GM21447 (cell line): Measurements from ENCODE around the gene COL27A1.
"Not testable (repeated sequence)": the region's sequence is repeated elsewhere in the genome, so short reads cannot be mapped to it uniquely, and the experiment has no call there.

Experiments
- ATAC-seq: cut with Tn5 transposase; IDR thresholded peaks from one replicate; pipeline ENCODE4 v1.9.1; 2021; ENCODE audit not compliant: unreplicated experiment

Gene COL27A1

GRCh38 chr9:114180696-114181606 is 25.6 kb downstream of the COL27A1 start:
- ATAC-seq = no peak

- no peak for ATAC-seq
Observed at GRCh38 chr9:114181607-114182409, 26.5 kb downstream of the COL27A1 start.

DNA sequence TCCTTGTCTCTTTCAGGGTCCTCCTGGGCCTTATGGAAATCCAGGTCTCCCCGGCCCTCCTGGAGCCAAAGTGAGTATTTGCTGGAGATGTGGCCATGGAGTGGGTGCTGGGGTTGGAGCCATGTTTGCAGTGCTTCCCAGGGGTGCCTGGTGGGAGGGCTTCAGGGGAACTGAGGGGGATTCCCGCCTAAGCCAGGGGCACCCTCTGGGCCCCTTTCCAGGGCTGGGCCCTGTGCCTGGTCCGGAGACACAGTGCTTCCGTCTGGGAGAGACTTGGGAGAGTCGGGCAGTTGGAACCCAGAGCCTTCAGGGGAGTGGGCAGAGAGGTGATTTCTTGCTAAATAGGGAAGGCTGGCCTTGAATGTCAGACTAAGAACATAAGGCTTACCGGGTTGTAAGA is 27.7 kb downstream of the COL27A1 start:
- ATAC-seq = no peak

GRCh38 chr9:114184071-114184470 is 28.7 kb downstream of the COL27A1 start:
- ATAC-seq = no peak

DNA sequence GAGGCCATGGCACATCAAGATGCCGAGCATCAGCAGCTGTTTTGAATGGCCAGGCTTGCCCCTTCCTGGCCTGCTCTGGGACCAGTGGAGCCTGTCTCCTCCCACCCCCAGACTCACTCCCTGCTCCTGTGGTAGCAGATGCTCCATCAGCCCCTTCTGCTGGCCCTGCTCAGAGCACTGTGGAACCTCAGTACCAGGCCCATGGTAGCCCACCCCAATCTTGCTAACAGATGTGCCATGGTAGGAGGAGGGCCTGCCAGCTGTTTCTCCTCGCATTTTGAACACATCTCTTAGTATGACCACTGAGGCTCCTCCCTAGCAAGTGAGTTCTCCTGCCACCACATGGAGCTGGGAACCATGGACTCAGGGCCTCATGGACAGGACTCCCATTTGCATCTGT is 29.5 kb downstream of the COL27A1 start:
- ATAC-seq = no peak

GRCh38 chr9:114185570-114186490 is 30.5 kb downstream of the COL27A1 start:
- no peak for ATAC-seq

- ATAC-seq = no peak
Observed at GRCh38 chr9:114186605-114187289, 31.4 kb downstream of the COL27A1 start.

DNA sequence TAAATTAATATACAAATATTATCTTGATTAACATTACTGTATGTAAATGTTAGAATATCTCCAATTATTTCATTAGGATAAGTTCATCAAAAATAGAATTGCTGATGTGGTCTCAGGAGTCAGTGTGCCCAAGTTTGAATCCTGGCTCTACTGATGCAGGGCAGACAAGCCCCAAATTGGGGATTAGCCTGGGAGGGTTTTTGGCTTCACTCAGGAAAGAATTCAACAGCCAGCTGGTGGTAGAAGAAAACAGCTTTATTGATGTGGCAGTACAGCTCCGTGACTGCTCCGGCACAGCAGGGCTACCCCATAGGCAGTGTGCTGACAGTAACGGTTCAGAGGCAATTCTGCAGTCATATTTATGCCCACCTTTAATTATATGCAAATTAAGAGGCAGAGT is 32.5 kb downstream of the COL27A1 start:
- no peak for ATAC-seq

DNA sequence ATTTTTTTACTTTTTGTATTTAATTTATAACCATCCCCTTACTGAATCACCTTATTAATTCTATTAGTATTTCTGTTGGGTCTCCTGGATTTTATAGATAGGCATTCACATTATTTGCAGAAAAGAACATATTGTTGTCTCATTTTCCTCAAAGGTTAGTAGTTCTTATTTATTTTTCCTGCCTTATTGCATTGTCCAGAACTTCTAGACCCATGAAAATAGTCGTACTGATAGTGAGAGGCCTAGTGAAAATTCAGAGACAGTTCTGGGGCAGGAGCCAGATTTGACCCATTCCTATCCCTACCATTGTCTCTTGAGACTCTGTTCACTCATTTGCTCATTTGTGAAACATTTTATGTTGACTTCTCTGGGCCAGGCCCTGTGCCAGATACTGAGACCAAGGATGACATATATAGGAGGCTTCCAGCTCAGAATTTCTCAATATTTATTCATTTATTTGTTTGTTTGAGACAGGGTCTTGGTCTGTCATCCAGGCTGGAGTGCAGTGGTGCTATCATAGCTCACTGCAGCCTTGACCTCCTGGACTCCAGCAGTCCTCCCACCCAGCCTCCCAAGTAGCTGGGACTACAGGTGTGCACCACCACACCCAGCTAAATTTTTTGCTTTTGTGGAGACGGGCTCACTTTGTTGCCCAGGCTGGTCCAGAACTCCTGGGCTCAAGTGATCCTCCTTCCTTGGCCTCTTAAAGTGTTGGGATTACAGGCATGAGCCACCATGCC is 34.7 kb downstream of the COL27A1 start:
- ATAC-seq = no peak

DNA sequence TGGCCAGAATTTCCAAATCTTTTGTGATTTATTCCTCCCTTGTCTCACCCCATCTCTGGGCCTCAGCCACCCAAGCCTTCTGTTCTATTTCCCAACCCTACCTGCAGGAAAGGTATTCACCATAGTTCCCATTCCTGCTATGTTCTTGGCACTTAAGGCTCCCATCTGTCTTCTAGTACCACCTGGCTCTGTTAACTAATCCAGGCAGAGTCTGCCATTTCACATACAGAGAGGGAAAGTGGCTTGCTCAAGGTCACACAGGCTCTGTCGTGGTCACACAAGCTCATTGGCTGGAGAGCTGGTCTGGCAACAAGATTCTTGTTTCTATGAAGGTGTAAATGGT is 35.2 kb downstream of the COL27A1 start:
- ATAC-seq = no peak

DNA sequence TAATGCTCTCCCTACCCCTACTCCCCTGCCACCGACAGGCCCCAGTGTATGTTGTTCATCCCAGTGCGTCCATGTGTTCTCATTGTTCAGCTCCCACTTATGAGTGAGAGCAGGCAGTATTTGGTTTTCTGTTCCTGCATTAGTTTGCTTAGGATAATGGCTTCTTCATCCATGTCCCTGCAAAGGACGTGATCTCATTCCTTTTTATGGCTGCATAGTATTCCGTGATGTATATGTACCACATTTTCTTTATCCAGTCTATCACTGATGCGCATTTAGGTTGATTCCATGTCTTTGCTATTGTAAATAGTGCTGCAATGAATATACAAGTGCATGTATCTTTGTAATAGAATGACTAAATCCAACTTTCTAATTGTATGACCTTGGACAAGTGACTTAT is 36.1 kb downstream of the COL27A1 start:
- ATAC-seq = not testable (repeated sequence)

DNA sequence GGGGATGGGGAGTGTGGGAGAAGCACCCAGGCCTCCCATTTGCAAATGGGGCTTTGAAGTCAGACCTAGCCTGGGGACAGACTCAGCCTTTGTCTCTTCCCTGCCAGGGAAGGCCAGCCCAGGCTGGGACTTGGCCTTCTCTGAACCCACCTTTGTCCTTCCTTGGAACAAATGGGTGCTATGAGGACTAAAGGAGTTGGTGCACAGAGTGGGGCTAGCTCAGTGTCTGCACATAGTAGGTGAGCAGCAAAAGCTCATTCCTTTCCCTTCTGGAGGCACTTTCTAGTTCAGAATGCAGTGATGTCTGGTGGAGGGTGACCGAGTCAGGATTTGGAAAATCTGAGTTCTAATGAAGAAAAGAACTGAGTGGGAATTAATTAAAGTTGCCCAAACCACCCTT is 37.2 kb downstream of the COL27A1 start:
- ATAC-seq = no peak

DNA sequence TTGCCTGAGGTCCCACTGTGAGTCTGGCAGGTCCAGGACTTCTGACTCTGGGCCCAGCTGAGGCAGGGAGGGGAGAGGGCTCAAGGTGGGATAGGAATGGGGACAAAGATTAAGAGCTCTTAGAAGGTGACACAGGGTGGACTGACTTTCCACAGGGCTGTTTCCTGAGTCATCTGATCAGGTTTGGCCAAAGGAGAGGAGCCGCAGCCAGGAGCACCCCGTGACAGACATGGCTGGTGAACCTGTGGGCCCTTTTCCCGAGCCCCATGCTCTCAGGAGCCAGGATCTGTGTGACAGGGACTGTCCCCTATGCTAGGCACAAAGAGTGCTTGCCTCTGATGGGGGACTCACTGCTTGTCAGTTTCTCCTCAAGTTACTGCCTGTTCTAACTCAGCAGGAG is 37.8 kb downstream of the COL27A1 start:
- ATAC-seq = no peak

GRCh38 chr9:114196117-114196516 is 40.8 kb downstream of the COL27A1 start:
- no peak for ATAC-seq

GRCh38 chr9:114196979-114197622 is 41.8 kb downstream of the COL27A1 start:
- no peak for ATAC-seq

- ATAC-seq = no peak
Observed at GRCh38 chr9:114198249-114199040, 43.1 kb downstream of the COL27A1 start.

DNA sequence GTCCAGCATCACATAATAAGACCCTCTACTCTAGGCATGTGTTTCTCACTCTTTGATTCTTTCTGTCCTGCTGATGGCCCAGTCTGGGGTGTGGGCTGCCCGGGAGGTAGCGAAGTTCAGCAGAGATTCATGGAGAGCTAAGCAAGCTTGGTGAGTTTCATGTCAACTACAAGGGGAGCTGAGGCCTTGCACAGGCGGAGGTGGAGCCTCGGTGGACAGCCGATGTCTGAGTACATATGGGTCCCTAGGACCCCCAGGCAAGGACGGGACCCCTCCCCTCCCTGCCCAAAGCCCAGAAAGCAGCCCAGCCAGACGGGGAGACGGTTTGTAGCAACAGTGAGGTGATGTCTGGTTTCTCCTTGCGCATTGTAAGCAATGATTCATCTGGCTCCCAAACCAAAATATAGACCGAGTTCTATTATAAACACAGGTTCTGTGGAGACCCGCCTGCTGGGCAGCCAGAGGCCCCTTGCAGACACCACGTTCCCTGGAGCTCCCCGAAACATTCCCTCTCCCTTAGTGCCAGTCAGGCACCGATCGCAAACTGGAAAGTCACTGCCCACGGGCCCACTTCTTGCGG is 45.5 kb downstream of the COL27A1 start:
- ATAC-seq = no peak

DNA sequence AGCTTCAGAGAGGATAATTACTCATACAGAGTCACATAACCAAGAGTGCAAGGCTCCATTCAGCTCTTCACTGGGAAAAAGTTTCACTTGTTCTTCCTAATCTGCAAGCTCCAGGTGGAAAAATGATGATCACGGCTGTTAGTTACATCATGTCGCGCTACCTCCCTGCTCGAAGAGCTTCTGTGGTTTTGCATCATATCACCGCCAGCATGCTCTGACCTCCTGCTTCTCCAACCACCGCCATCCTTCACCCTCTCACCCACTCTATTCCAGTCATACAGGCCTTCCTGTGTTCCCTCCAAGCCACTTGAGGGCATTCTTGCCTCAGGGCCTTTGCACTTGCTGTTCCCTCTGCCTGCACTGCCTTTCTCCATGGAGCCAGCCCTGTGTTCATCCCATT is 47.1 kb downstream of the COL27A1 start:
- ATAC-seq = no peak
